Measurements from ENCODE around the gene PRKCE.

The PRKCE gene

GRCh38 chr2:45946023-45946422 lies 294.5 kb downstream of the PRKCE start:
- DNase-seq (ENCODE audit: insufficient read length, low spot score) (no peak), FAIRE-seq (no peak)

DNA sequence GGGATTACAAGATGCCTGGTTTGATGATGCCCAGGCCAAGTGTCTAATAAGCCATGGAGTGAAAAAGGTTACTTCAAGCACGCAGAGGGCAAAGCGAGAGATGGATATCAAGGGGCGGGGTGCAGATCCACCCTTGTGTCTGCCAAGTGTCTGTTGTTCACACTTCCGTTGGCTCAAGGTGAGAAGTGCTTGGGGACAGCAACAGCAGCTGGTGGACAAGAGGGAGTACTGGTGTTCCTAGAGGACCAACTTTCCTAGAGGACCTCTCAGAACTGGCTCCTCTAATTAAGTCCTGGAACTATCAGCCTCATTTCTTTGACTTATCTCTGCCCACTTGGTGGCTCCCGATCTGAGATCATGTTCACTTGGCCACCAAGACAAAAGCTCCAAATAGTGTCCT lies 299.1 kb downstream of the PRKCE start:
- FAIRE-seq (peak; percentile 26), DNase-seq (ENCODE audit: insufficient read length, low spot score) (no peak)

- FAIRE-seq = no peak
- DNase-seq (ENCODE audit: insufficient read length, low spot score) = no peak
These were observed 299.7 kb downstream of the PRKCE start for GRCh38 chr2:45951025-45951727.

DNA sequence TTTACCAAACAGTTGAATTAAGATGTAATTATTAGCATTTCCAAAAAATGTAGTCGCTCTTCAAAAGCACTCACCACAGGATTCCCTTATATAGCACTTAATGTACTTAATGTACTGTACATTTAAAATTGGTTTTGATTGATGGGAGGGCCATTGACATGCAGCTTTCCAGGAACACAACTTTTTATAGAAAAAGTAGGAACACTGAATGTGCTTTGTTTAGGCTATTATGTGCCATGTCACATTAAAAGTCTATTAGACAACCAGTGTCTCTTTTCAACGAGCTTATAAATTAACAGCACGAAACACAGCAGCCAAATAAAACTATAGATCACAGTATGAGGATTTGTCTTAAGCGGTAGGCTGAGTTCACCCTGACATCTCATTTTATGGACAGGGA lies 301.1 kb downstream of the PRKCE start:
- FAIRE-seq (no peak), DNase-seq (ENCODE audit: insufficient read length, low spot score) (no peak)

GRCh38 chr2:45953376-45954027 lies 302.0 kb downstream of the PRKCE start:
- FAIRE-seq (no peak), DNase-seq (ENCODE audit: insufficient read length, low spot score) (no peak)

DNA sequence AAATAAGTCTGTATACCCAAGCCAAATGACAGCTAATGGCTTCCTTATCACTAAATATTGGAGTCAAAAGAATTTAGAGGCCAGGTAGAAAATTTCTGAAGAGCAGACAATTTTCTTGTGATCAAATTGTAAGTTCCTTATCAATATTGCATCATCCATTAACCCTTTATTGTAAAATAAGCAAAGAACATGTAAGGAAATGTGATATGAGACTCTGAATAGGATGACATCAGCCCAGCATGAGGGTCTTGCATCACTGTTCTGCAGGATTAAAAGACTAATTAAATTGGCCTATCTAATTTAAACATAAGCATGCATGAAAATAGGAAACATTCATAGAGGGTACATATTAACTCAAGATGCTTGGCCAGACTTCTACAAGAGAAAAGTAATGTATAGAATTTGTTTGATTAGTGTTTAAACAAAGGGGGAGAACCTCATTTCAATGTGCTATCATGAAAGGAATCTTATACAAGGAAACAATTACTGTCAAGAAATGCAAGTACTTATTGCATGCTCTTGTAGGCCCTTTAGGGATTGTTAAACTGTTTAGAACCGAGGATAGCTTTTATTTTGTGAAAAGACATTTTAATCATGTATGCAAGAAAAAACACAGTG lies 302.9 kb downstream of the PRKCE start:
- FAIRE-seq (no peak), DNase-seq (ENCODE audit: insufficient read length, low spot score) (no peak)

DNA sequence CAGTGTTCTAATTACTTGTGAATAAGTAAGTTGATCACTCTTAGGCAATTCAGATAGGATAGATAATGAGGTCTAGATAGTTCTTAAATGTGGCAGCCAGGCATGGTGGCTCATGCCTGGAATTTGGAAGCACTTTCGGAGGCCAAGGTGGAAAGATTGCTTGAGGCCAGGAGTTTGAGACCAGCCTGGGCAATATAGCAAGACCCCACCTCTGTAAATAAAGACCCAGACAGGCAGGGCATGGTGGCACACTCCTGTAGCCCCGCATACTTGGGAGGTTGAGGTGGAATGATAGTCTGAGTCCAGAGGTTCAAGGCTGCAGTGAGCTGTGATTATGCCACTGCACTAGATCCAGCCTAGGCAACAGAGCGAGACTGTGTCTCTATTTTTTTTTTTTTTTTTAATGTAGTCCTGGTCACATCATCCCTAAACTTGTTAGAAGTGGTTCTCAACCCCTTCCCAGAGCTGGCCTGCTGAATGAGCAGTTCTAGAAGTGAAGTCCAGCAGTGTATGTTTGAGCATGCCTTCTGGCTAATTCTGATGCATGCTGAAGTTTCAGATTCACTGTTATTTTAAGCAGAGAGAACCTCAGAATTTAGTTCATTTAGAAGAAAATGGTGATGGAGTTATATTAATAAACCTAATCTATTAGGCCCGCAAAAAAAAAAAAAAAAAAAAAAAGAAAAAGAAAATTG lies 306.2 kb downstream of the PRKCE start:
- FAIRE-seq = no peak
- no peak for DNase-seq (ENCODE audit: insufficient read length, low spot score)

DNA sequence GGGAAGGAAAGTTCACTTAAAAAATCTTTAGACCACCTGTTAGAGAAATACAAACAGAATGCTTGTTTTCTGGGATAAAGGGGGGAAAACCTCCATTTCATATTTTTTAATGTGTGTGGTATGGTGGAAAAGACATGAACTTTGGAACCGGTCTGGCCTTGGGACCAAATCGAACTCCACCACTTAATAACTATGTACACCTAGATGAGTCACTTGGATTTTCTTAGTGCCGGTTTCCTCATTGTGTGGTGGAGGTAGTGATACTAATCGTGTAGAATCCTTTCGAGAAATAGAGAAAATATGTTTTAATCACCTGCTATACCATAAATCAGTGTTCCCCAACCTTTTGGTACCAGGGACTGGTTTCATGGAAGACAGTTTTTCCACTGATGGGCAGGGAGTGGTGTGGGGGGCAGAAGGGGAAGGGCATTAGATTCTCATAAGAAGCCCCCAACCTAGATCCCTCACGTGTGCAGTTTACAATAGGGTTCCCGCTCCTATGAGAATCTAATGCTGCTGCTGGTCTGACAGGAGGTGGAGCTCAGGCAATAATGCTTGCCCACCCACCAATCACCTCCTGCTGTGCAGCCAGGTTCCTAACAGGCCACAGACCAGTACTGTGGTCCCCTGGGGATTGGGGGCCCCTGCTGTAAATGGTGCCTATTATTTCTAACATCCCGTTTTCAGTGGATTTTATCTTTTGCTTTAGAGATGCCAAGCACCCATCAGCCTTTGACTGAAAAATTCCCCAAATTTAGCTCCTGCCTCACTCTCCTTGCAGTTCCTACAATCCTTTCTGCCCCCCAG lies 308.8 kb downstream of the PRKCE start:
- no peak for FAIRE-seq

DNA sequence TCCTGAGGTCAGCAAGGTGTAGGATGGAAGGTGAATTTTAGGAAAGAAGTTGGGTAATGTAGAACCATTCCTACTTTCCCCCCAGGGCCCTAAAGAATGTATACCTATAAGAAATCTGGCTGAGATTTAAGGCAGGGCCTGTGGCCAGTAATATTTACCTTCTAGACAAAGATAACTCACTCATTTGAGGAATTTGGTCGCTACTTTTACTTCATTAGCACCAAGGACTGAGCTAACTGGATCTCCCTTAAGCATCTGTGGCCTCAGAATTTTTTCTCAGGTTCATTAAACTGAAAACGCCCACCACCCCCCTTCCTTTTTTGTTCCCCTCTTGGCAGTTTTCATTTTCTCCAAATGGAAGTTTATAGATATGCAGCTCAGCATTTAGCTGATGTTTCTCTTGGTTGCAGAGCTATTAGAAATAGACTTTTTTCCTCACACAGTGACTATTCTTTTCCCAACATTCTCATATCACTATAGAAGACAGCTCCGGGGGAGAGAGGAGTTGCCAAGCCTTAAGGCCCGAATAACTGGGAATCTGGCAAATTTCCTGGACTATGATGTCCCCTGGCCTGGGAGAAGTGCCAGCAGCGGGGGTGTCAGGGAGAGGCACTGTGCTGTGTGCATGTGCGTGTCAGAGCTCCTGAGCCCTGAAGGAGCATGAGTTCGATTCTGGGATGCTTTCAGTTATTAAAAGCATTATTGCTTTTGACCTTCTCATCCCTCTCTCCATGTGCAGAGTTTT lies 310.9 kb downstream of the PRKCE start:
- FAIRE-seq (no peak), DNase-seq (ENCODE audit: insufficient read length, low spot score) (peak; percentile 50)

More for the DNA sequence above, 308.8 kb downstream of the PRKCE start:
- no peak for DNase-seq (ENCODE audit: insufficient read length, low spot score)

DNA sequence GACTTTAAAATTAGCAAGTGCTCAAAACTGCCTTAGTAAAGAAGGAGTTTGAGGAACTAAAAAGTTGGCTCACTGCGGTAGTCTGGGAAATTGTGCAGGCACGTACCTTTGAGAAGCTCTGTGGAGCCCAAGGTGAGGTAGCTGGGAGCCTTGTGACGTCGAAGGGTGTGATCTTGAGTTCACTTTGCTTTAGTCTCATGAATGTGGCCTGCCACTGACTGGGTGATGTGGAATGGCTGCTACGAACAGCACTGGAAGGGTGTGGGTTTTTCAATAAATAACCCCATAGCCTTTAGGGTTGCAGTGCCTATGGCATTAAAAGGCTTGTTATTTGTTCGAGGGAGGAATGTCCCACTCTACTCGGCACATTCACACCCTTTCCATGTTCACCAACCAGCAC lies 312.3 kb downstream of the PRKCE start:
- FAIRE-seq = no peak
- DNase-seq (ENCODE audit: insufficient read length, low spot score) = no peak

DNA sequence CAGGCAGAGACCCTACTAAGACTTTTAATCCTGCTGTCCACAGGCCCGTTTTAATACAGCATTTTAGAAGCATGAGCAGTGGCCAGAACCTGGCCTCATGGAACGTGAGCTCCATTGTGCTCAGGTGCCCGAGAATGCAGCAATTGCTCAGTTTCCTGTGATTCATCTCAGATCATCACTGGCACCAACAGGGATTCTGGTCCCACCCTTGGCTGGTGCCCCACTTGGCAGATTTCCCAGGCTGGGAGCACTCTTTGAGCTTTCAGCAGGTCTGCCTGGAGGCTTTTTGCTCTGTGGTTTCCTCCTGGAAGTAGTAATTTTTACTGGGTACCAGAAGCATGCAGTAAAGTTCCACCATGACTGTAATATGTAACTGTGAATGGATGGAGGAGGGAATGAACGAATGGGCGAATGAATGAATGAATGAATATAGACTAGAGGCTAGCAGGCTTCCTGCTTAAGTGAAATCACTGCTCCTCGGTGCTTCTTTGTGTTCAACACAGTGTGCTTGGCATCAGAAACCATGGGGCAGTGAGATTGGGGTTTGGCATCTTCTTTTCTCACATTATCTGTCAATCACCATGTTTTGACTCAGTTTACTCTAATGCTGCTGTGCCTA lies 312.9 kb downstream of the PRKCE start:
- DNase-seq (ENCODE audit: insufficient read length, low spot score) (peak; percentile 88), FAIRE-seq (peak; percentile 44)

GRCh38 chr2:45964906-45965305 lies 313.4 kb downstream of the PRKCE start:
- DNase-seq (ENCODE audit: insufficient read length, low spot score) = no peak
- FAIRE-seq = no peak

GRCh38 chr2:45965871-45966498 lies 314.5 kb downstream of the PRKCE start:
- DNase-seq (ENCODE audit: insufficient read length, low spot score) = no peak
- FAIRE-seq = peak; percentile 69

GRCh38 chr2:45968946-45969584 lies 317.6 kb downstream of the PRKCE start:
- no peak for FAIRE-seq
- no peak for DNase-seq (ENCODE audit: insufficient read length, low spot score)

DNA sequence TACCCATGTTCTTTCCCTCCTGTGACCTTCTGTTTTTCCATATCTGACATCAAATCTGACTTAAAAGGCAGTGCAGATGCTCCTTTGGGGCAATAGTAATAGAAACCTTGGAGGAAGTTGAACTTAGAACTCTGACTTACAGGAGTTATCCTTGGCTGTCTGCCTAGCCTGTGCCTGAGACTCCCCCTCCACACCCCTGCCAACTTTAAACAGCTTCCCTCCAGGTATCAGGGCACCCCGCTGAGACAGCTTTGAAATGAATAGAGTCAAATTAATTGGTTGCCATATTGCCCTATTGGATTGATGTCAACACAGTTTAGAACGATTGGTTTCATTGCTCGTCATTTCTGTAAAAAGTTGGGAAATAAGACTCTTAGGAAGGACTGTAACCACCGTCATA lies 322.0 kb downstream of the PRKCE start:
- FAIRE-seq (no peak), DNase-seq (ENCODE audit: insufficient read length, low spot score) (no peak)

DNA sequence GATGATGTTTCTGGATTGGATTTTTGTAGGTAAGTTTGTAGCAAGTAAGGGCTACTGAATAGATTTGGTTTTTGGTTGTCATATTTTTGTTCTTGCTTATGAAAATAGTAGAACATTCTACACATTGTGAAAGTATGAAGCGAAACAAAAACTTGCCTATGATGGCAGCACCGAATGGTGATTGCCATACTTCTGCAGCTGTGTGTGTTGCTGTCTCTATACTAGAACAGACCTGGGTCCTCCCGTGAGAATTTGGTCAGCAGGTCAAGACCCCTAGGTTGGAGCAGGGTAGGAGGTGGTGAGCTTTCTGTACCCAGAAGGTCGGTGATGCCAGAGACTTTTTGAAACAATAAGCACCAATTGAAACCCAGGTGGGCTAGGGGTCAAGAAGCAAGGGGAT lies 322.6 kb downstream of the PRKCE start:
- DNase-seq (ENCODE audit: insufficient read length, low spot score) = no peak
- FAIRE-seq = no peak

GRCh38 chr2:45974762-45975408 lies 323.4 kb downstream of the PRKCE start:
- DNase-seq (ENCODE audit: insufficient read length, low spot score) (no peak), FAIRE-seq (no peak)
